ENCODE data around the gene RHCG. TPM values are rescaled to one million over a fixed set of nuclear protein-coding genes. Genes with fewer than 3 reads are reported as not detected.

RHCG gene
- total RNA-seq, 1 experiment from 2014 or later = 0.28 TPM

DNA sequence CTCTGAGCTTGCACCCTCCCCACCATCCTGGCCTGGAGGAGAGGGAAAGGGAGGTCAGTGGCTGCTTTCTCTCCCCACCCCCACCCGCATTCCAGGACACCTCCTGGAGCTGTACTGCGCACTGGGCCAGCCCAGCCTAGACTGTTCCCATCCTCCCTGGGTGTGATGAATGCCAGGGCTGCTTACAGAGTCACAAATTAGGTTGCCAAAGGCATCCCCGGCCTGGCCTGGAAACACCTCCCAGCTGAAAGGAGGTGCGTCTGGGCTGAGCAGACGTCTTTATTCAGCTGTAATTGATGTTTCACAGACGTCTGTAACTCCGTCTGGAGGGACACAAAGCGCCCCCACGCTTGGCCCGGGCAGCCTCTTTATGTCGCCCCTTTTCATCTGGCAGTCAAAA is 47.6 kb downstream of the RHCG start:
- Histone ChIP-seq H3T11ph (ENCODE audit: low read length) (no peak overlapping the region), H4K8ac (replicated peaks; ENCODE audit: insufficient read length, low read depth, low read length) (no peak overlapping the region), H3K9ac (ENCODE audit: extremely low read depth, insufficient read length, low read length) (no peak overlapping the region), H3K56ac (ENCODE audit: insufficient read length, low read depth, low read length) (no peak overlapping the region), H3K79me1 (ENCODE audit: insufficient read depth, low read depth, low read length, poor library complexity, severe bottlenecking) (no peaks in the 10 kb centered on the region), H2AFZ (ENCODE audit: low read length) (no peak overlapping the region), H2BK5ac (ENCODE audit: insufficient read length, low read length) (no peak overlapping the region), H3K23ac (ENCODE audit: insufficient read length, low read depth, low read length) (no peak overlapping the region), H3K23me2 (ENCODE audit: insufficient read length, low read depth, low read length, poor library complexity, severe bottlenecking) (no peaks in the 10 kb centered on the region), H3K79me2 (ENCODE audit: insufficient read depth, low read length) (no peaks in the 10 kb centered on the region), H4K91ac (ENCODE audit: insufficient read length, low read depth, low read length) (no peak overlapping the region), H3K4me1 (ENCODE audit: insufficient read depth, low read length) (peaks cover 3% of the 10 kb centered on the region; the same call in 1 of the 2 replicates), H3K18ac (ENCODE audit: insufficient read length, low read depth, low read length) (no peak overlapping the region), H3K27ac (ENCODE audit: insufficient read length, low read depth, low read length) (no peak overlapping the region), H2AK5ac (ENCODE audit: insufficient read length, low read length) (no peak overlapping the region), H3K14ac (ENCODE audit: insufficient read depth, low read length) (no peak overlapping the region; the same call in 1 of the 2 replicates), H2BK120ac (ENCODE audit: low read depth, low read length, poor library complexity, severe bottlenecking) (no peak overlapping the region), H2BK15ac (ENCODE audit: low read depth, low read length) (no peak overlapping the region), H3K4me2 (ENCODE audit: insufficient read depth, insufficient read length, low read length) (no peak overlapping the region), H3K27me3 (ENCODE audit: insufficient read depth, low read length) (no peaks in the 10 kb centered on the region; the same call in 1 of the 2 replicates), H3K9me3 (ENCODE audit: control insufficient read depth, low read depth, low read length) (no peaks in the 10 kb centered on the region), H3K4ac (ENCODE audit: low read depth, low read length) (no peak overlapping the region), H2BK20ac (ENCODE audit: low read depth, low read length, poor library complexity, severe bottlenecking) (no peak overlapping the region), H2BK12ac (ENCODE audit: insufficient read length, low read depth, low read length) (no peak overlapping the region), H4K20me1 (ENCODE audit: control insufficient read depth, insufficient read depth, insufficient read length) (no peaks in the 10 kb centered on the region), H4K5ac (ENCODE audit: insufficient read length, low read depth, low read length) (no peak overlapping the region)
- Mint-ChIP-seq H3K4me3 (no peak overlapping the region), H3K36me3 (ENCODE audit: insufficient read depth in 1 of 3, low read depth in 3 of 3) (no peaks in the 10 kb centered on the region), H3K27ac (no peak overlapping the region), H3K27me3 (ENCODE audit: low read depth) (peaks cover 37% of the 10 kb centered on the region), H3K9me3 (no peaks in the 10 kb centered on the region; a peak in 1 of 5 replicates), H3K4me1 (peaks cover 29 to 39% of the 10 kb centered on the region in 2 experiments)
- no CpG with 5 or more reads among the region's 11 CpGs for WGBS (ENCODE audit: extremely low coverage, insufficient read length, low lambda C conversion rate)
- no peak for DNase-seq
- no peak for TF ChIP-seq CTCF (conservative IDR thresholded peaks at IDR 0.05)

Data from H9 (cell line).